Fibroblast of the aortic adventitia (primary cell): ENCODE results near the gene PCDHGA10. TPM values are rescaled to one million over a fixed set of nuclear protein-coding genes. Genes with fewer than 3 reads are reported as not detected.

Source experiments
- DNase-seq: peaks from one replicate; pipeline ENCODE4 v3.0.0-alpha.2; 2010; ENCODE audit warnings: low read depth
- H3K4me3 ChIP-seq: 2 replicates; pipeline ENCODE4 v1.5.1; 2011; ENCODE audit warnings: low read depth, mild to moderate bottlenecking, control low read depth, low read length, moderate library complexity
- total RNA-seq: library from RNA; depleted of rRNA; stranded (reverse); fragments of >200 nt; gene quantifications from 2 replicates; pipeline ENCODE4 v1.2.3, GENCODE V29; 2012; ENCODE audit warnings: low replicate concordance
- TF ChIP-seq, protein P1 (sequence below): IDR thresholded peaks from 2 replicates; pipeline ENCODE4 v1.5.1; 2011; ENCODE audit warnings: mild to moderate bottlenecking, low read length, control low read depth, inconsistent platforms; ENCODE audit not compliant: insufficient read depth

Gene PCDHGA10
- total RNA-seq, result 10.6 and 22.2 TPM in 2 replicates

DNA sequence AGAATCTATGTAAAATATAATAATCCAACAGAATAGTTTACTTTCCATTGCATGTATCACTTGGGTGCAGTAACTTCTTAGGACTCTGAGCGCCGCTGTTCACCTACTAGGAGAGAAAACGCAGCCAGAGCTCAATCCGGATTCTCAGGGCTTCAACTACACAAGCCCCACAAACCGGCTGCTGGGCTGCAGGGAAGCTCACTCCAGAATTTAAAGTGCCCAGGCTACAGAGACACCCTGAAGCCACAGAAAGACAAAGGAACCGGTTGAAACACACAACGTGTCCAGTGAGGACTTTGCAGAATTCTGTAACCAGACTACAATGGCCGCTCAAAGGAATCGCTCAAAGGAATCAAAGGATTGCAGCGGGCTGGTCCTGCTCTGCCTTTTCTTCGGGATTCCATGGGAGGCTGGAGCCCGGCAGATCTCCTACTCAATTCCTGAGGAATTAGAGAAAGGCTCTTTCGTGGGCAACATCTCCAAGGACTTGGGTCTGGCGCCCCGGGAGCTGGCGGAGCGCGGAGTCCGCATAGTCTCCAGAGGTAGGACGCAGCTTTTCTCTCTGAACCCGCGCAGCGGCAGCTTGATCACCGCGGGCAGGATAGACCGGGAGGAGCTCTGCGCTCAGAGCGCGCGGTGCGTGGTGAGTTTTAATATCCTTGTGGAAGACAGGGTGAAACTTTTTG is at the start of gene PCDHGA10:
TSS of gene PCDHGA10 (plus strand) at position 134 of the 686 bp plus-strand sequence. CDS start at position 323, 189 bp downstream.
- H3K4me3 ChIP-seq, result peak within 1 kb of the TSS; percentile 62
- TF ChIP-seq, protein P1, sequence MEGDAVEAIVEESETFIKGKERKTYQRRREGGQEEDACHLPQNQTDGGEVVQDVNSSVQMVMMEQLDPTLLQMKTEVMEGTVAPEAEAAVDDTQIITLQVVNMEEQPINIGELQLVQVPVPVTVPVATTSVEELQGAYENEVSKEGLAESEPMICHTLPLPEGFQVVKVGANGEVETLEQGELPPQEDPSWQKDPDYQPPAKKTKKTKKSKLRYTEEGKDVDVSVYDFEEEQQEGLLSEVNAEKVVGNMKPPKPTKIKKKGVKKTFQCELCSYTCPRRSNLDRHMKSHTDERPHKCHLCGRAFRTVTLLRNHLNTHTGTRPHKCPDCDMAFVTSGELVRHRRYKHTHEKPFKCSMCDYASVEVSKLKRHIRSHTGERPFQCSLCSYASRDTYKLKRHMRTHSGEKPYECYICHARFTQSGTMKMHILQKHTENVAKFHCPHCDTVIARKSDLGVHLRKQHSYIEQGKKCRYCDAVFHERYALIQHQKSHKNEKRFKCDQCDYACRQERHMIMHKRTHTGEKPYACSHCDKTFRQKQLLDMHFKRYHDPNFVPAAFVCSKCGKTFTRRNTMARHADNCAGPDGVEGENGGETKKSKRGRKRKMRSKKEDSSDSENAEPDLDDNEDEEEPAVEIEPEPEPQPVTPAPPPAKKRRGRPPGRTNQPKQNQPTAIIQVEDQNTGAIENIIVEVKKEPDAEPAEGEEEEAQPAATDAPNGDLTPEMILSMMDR, result peak; percentile 76
- DNase-seq, result peak; percentile 82

DNA sequence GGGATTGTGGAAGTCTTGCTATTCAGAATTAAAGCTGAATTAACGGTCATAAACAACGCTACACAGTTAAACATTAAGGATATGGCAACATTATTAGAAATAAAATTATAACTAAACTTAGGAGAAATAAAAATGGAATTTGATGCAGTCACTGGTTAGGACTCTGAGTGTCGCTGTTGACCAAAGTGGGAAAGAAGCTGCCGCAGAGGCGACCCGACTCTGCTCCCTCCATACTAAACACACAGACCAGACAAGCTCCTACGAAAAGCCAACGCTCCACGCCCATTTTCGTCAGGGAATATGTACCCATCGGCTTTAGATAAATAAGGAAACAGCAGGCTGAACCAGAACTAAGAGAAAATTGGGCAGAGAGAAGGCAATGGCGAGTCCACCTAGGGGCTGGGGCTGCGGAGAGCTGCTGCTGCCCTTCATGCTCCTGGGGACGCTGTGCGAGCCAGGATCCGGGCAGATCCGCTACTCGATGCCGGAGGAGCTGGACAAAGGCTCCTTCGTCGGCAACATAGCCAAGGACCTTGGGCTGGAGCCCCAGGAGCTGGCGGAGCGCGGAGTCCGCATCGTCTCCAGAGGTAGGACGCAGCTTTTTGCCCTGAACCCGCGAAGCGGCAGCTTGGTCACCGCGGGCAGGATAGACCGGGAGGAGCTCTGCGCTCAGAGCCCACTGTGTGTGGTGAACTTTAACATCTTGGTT is 48.7 kb upstream of the PCDHGA10 start, which contains the start of gene PCDHGA5:
TSS of gene PCDHGA5 (plus strand) at position 211 of the 709 bp plus-strand sequence. CDS start at position 380, 169 bp downstream.
- DNase-seq, result peak; percentile 49
- TF ChIP-seq, protein P1, result no peak
- H3K4me3 ChIP-seq, result peak within 1 kb of the TSS; percentile 47

DNA sequence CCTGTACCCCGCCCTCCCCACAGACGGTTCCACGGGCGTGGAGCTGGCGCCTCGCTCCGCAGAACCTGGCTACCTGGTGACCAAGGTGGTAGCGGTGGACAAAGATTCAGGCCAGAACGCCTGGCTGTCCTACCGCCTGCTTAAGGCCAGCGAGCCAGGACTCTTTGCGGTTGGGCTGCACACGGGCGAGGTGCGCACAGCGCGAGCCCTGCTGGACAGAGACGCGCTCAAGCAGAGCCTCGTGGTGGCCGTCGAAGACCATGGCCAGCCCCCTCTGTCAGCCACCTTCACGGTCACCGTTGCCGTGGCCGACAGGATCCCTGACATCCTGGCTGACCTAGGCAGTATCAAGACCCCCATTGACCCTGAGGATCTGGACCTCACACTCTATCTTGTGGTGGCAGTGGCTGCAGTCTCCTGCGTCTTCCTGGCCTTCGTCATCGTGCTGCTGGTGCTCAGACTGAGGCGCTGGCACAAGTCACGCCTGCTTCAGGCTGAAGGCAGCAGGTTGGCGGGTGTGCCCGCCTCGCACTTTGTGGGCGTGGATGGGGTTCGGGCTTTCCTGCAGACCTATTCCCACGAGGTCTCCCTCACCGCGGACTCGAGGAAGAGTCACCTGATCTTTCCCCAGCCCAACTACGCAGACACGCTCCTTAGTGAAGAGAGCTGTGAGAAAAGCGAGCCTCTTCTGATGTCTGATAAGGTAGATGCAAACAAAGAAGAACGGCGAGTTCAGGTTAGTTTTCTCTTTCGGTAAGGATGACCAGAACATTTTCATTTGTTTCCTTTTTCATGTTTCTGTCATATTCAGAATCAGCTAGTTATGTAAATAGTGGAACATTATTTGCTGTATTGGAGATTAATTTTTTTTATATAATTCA is 46.5 kb upstream of the PCDHGA10 start:
- H3K4me3 ChIP-seq, result no peak overlapping the region
- DNase-seq, result no peak
- TF ChIP-seq, protein P1, result no peak

DNA sequence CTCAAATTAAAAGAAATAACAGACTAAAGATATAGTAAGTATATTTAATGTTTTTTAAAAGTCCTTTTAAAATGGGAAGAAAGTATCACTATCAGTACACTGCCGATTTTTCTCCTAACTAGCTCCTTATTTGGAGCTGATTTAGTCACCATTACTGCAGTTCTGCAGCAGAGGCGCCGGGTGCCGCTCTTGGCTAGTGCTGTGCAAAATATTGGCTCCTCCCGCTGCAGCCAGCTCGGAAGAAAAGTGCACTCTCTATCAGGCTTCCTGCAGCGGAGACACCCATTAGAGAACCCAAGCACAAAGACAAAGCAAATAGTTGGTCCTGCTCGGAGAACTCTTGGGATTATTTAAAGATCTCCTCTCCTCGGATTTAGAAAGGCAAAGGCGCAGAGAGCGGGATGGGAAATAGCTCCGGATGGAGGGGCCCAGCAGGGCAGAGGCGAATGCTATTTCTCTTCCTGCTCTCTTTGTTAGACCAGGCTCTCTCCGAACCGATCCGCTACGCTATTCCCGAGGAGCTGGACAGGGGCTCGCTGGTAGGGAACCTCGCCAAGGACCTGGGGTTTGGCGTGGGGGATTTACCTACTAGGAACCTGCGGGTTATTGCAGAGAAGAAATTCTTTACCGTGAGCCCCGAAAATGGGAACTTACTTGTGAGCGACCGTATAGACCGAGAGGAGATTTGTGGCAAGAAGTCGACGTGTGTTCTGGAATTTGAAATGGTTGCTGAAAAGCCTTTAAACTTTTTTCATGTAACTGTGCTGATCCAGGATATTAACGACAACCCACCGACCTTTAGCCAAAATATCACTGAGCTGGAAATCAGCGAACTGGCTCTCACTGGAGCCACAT is 42.6 kb upstream of the PCDHGA10 start, which contains the start of gene PCDHGB3:
TSS of gene PCDHGB3 (plus strand) at position 249 of the 855 bp plus-strand sequence. CDS start at position 402, 153 bp downstream.
- TF ChIP-seq, protein P1, result peak; percentile 64
- peak; percentile 76 for DNase-seq
- peak within 1 kb of the TSS; percentile 57 for H3K4me3 ChIP-seq

DNA sequence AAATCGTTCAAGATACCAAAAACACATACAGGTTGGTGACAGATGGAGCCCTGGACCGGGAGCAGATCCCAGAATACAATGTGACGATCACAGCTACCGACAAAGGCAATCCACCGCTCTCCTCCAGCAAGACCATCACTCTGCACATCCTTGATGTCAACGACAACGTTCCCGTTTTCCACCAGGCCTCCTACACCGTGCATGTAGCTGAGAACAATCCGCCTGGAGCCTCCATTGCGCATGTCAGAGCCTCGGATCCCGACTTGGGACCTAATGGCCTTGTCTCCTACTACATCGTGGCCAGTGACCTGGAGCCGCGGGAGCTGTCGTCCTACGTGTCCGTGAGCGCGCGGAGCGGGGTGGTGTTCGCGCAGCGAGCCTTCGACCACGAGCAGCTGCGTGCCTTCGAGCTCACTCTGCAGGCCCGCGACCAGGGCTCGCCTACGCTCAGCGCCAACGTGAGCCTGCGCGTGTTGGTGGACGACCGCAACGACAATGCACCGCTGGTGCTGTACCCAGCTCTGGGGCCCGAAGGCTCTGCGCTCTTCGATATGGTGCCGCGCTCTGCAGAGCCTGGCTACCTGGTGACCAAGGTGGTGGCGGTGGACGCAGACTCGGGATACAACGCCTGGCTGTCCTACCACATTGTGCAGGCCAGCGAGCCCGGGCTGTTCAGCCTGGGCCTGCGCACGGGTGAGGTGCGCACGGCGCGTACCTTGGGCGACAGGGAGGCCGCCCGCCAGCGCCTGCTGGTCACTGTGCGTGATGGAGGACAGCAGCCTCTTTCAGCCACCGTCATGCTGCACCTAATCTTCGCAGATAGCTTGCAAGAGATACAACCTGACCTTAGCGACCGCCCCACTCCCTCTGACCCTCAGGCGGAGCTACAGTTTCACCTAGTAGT is 41.0 kb upstream of the PCDHGA10 start:
- no peak for DNase-seq
- no peak overlapping the region for H3K4me3 ChIP-seq
- TF ChIP-seq, protein P1, result no peak
